Brain microvascular endothelial cell (primary cell): ENCODE data around the gene PWWP2A.

Experiments used
- DNase-seq: peaks from one replicate; pipeline ENCODE4 v3.0.0-alpha.2; 2020
- H3K27ac ChIP-seq: fragments of 250-450 bp; sonication (Bioruptor Pico); 2 replicates; pipeline ENCODE4 v1.5.1; 2020; ENCODE audit warnings: mild to moderate bottlenecking, moderate library complexity
- H3K27me3 ChIP-seq: fragments of 250-450 bp; sonication (Bioruptor Pico); replicated peaks from 2 replicates; pipeline ENCODE4 v1.5.1; 2020; ENCODE audit warnings: mild to moderate bottlenecking
- H3K36me3 ChIP-seq: fragments of 250-450 bp; sonication (Bioruptor Pico); replicated peaks from 2 replicates; pipeline ENCODE4 v1.5.1; 2020; ENCODE audit warnings: mild to moderate bottlenecking
- H3K4me3 ChIP-seq: 2 replicates; pipeline ENCODE4 v1.5.1; 2011; ENCODE audit warnings: low read depth, mild to moderate bottlenecking, control low read depth, low read length, moderate library complexity
- in situ Hi-C: cut with HindIII; loops from 2 replicates; pipeline ENCODE4 v1.10.0; 2017; ENCODE audit warnings: low sequenced_read_pairs, low pct_ligation_motif_present
- TF ChIP-seq, protein P1 (sequence below): IDR thresholded peaks from 2 replicates; pipeline ENCODE4 v1.5.1; 2011; ENCODE audit warnings: low read depth, mild to moderate bottlenecking, moderate library complexity, low read length, control low read depth, inconsistent platforms; ENCODE audit errors: missing control alignments

Gene PWWP2A

DNA sequence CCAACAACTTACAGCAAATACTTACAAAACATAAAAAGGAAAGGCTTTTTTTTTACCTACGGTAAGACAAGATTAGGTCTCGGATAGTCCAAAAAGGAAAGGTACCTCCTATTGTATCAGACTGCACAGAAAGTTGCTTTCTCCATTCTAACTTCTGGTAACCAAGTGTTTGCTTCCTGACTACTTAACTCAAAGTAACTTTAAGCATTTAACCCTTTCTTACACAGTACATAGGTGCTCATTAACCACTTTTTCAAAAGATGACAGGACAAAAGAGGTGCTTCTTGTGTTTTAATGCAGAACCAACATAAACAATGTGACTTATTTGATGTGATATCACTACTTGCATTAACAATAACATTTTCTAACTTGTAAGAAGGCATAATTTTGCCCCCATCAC lies 23.1 kb downstream of the PWWP2A start:
- in situ Hi-C loops, result no loop called here
- TF ChIP-seq, protein P1, sequence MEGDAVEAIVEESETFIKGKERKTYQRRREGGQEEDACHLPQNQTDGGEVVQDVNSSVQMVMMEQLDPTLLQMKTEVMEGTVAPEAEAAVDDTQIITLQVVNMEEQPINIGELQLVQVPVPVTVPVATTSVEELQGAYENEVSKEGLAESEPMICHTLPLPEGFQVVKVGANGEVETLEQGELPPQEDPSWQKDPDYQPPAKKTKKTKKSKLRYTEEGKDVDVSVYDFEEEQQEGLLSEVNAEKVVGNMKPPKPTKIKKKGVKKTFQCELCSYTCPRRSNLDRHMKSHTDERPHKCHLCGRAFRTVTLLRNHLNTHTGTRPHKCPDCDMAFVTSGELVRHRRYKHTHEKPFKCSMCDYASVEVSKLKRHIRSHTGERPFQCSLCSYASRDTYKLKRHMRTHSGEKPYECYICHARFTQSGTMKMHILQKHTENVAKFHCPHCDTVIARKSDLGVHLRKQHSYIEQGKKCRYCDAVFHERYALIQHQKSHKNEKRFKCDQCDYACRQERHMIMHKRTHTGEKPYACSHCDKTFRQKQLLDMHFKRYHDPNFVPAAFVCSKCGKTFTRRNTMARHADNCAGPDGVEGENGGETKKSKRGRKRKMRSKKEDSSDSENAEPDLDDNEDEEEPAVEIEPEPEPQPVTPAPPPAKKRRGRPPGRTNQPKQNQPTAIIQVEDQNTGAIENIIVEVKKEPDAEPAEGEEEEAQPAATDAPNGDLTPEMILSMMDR, result no peak
- H3K27me3 ChIP-seq, result no peaks in the 10 kb centered on the region
- H3K36me3 ChIP-seq, result peaks cover 20% of the 10 kb centered on the region
- H3K4me3 ChIP-seq, result no peak overlapping the region
- DNase-seq, result no peak
- no peak overlapping the region for H3K27ac ChIP-seq

DNA sequence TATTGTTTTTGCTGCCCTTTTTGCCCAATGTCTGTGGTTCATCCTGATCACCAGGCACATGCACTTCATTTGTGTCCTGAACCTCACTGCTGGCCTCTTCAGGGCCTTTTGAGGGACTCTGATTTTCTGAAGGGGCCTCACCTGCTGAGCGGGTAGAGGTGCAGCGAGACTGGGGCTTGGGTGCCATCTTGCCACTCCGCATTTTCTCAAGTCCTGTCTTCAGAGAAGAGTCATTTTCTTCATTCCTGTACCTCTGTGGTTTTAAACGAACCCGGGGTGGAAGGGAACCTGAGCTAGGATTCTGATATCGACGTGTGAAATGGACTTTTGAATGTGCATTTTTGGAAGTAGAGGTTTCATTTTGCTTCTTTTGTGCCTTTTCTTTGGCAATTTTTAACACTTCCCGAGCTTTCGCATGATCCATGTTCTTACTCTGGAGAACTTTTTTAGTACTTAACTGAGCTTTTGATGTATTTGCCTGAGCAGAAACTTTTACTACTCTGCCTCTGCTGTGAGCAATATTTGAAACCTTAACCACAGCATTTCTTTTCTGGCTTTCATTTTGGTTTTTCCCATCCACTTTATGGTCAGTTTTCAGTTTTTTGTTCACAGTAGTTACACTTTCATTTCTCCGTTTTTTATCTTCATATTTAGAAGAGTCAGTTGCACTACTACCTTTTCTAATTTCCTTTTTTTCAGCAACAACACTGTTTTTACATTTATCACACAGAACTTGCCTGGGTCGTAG lies 26.1 kb downstream of the PWWP2A start:
- Histone ChIP-seq H3K27me3 (no peaks in the 10 kb centered on the region), H3K4me3 (no peak overlapping the region), H3K36me3 (peaks cover 17% of the 10 kb centered on the region), H3K27ac (no peak overlapping the region)
- TF ChIP-seq, protein P1, result no peak
- DNase-seq, result no peak
- in situ Hi-C loops, result no loop called here

DNA sequence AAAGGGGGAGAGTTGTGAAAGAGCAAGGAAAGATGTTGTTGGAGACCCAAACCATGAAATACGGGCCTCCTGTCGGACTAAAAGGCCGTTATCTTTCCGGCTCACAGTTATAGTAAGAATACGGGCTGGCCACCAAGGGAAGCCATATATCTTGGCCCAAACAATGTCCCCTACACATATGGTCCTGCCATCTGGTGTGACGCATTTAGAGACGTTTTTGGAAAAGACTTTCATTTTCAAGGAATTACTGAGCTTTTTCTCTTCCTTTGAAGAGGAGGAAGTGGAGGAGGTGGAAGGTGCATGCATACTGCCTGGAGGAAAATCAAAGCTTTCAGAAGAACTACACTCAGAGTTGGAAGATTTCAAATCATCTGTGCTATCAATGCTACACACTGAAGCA lies 26.7 kb downstream of the PWWP2A start:
- in situ Hi-C loops, result no loop called here
- DNase-seq, result no peak
- Histone ChIP-seq H3K27ac (no peak overlapping the region), H3K36me3 (peaks cover 17% of the 10 kb centered on the region), H3K27me3 (no peaks in the 10 kb centered on the region), H3K4me3 (no peak overlapping the region)
- TF ChIP-seq, protein P1, result no peak

DNA sequence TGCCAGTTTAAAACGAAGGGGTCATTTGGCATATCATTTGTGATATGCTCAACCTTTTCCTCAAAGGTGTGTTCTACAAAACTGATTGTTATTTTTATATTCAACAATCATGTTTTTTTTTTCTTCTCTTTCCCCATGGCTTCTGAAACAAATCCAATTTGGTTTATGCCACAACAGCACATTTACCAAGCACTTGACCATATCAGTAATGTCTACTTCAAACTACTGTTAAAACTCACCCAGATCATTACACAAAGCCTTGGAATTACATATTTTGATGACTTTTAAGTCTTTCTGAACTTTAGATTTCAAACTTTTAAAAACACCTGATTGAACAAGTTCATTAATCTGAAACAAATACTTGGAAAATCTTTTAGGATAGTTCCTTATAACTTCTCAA lies 29.2 kb downstream of the PWWP2A start:
- Histone ChIP-seq H3K27me3 (no peaks in the 10 kb centered on the region), H3K36me3 (peaks cover 17% of the 10 kb centered on the region), H3K4me3 (no peak overlapping the region), H3K27ac (no peak overlapping the region)
- no peak for DNase-seq
- in situ Hi-C loops, result no loop called here
- TF ChIP-seq, protein P1, result no peak

DNA sequence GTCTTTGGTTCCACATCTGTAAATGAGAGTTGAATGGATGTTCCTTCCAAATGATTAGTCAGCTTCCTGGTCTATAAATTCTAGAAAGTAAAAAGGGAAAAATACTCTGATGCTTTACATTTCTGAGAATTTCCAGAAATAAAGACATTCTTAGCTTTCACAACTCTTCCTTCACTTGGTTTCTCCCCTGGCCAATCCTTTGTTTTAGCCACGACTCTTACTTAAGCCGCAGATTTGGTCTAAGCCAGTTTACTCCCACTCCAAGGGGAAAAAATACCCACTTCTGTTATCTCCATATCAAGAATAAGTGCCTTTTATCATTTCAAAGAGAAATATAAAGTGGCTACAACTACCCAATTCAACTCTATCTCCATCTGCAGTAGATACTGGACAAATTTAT lies 29.7 kb downstream of the PWWP2A start:
- DNase-seq, result no peak
- H3K27ac ChIP-seq, result no peak overlapping the region
- no peaks in the 10 kb centered on the region for H3K27me3 ChIP-seq
- in situ Hi-C loops, result no loop called here
- H3K4me3 ChIP-seq, result no peak overlapping the region
- TF ChIP-seq, protein P1, result no peak
- peaks cover 17% of the 10 kb centered on the region for H3K36me3 ChIP-seq

DNA sequence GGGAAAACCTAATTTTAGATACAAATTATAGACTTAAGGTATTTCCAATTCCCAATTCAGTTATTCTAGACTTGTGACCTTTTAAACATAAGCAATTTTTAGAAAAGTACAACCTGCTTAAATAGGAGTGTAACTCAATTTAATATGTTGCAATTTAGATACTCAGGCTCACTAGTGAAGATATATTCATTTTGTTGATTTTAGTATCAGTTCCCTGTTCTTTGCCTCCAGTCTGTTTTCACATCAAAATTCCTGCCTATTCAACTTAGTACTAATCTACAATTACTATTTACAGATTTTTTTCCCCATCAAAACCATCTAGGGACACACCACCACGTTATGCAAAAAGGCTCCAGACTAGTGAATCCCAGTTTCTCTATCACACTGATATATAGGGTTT lies 30.4 kb downstream of the PWWP2A start:
- in situ Hi-C loops, result no loop called here
- no peak for DNase-seq
- TF ChIP-seq, protein P1, result no peak
- no peaks in the 10 kb centered on the region for H3K27me3 ChIP-seq
- H3K4me3 ChIP-seq, result no peak overlapping the region
- H3K27ac ChIP-seq, result no peak overlapping the region
- H3K36me3 ChIP-seq, result peaks cover 17% of the 10 kb centered on the region
